GM11168 (cell line): Measurements from ENCODE around the gene ABCD3.

Experiments used
- in situ Hi-C: fragments of 300-500 bp; cut with MboI; formaldehyde crosslinking; loops from one replicate; pipeline ENCODE4 v1.12.0; 2022; ENCODE audit warnings: low sequenced_read_pairs; ENCODE audit not compliant: unreplicated experiment

ABCD3 gene

DNA sequence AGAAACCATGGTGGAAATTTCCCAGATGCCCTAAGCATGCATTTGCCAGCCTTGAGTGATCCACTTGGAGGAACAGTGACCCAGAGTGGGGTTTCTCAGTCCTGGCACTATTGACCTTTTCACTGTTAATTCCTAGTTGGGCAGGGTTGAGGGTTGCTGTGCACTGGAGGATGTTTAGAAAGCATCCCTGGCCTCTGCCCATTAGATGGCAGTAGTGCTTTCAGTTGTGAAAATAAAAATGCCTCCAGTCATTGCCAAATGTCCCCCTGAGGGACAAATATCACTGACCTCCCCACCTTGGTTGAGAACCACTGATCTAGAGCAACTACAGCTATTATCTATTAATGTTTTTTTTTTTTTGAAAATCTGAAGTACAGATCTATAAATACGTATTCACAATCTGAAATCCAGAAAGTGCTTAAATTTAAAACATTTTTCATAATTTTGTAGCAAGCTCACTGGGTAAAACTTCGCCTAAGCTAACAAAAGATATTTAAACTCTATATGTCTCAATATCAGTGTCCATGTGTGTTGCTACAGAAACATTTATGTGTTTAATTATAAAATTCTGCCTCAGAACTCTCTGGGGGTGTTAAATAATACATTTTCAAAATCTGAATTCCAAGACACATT is 96.0 kb downstream of the ABCD3 start:
- in situ Hi-C loops, result no loop called here

DNA sequence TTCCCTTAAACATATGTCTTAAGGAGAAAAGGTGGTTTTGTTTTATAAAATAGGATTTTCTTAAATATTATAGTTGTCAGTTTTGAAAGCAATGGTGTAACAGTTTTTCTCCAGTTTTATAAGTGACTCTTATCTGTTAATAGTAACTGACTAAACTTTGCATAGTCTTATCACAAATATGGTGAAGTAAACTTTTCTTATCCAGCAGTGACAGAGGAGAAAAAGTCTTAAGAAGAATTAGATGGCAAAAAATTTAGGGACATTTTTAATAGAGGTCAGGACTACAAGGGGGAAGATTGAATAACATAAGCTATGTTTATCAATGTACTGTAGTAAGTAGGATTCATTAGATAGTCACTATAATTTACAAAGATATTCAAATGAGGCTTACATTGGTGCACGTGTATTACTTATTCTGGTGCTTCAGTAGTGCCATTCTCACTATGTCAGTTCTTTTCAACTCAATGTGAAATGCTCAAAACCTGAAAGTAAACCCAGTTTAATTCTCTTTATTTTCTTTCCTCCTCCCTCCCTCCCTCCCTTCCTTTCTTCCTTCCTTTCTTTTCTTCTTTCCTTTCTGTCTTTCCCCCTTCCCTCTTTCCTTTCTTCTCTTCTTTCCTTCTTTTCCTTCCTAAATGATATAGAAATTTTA is 97.2 kb downstream of the ABCD3 start:
- in situ Hi-C loops, result no loop called here

DNA sequence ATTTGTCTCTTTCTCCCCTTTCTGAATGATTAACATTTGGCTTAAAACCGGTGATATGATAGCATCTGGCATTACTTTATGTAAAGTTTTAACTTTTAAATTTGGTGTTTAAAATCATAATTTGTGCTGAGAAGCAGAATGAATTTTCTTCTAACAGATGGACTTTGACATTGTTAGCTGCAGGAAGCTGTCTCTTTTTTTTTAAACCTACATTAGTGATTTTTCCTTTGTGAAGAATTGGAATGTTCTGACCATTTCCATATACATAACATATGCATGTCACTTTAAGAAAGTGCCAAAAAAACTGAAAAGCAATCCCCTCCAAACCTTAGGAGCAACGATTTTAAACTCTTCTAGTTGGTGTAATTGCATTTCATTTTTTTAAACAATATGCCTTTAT is 101.2 kb downstream of the ABCD3 start:
- in situ Hi-C loops, result no loop called here

DNA sequence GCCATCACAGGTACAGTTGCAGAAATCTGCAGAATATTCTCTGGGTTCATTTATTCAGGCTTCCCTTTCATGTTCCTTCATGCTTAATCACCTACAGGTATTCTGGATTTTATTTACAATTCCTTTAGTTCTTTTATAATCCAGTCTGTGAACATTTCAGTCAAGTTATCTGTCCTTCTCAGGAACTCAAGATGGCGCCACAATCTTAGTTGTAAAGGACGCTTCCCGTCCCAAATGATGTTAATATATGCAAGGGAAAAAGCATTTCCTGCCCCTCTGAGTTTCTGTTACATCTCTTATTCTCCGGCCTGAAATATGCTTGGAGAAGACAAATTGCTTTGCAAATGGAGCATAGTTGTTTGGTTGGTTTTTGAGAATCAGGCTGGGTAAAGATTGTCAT is 104.1 kb downstream of the ABCD3 start:
- in situ Hi-C loops, result no loop called here

DNA sequence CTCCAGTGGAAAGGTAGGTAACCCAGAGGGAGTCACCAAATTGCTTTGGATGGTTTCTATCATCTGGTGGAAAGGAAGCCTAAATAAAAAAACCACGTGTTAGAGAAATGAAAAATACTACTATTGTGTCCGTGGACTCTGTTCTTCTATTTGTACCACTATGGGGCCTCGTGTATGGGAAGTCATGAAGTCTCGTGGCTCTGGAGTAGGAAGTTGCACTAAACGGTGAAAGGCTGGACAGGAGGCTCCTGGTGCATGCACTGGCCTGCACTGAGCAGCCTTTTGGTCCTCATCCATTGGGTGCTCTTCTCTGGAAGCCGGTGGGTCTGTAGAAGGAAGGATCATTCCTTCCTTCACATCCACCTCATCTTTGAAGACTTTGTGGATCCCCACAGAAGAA is 106.3 kb downstream of the ABCD3 start:
- in situ Hi-C loops, result no loop called here

DNA sequence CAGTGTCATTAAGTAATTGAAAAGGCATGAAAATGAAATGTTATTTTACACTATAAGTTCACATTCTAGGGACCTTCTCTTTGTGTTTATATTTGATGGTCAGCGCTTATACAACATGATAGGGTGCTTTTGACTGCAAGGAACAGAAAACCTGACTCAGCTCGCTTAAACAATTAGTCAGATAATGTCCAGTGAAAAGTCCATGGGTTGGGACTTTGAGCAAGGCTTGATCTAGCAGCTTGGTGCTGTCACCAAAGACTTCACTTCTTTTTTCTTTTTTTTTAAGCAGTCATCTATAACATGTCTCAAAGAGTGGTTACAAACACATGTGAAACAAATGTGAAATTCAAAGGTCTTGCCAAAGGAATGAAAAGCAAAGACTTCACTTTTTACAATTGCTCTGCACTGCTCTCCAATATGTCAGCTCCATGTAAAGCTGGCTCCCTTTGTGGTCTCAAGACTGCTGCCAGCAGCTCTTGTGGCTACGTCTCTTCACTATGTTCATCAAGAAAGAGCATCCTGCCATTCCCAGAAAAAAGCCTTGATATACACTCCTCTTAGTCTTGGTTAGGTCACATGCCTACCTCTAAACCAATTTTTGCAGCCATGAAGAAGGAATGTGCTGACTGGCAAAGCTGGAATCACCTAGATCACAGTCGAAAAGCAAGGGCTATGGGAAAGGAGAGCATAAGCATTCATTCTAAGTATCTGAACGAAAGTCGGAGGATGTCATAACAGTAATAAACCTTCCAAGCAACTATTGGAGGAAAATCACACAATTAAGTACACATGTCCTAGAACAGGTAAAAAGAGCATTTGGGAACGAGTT is 108.2 kb downstream of the ABCD3 start:
- in situ Hi-C loops, result no loop called here

DNA sequence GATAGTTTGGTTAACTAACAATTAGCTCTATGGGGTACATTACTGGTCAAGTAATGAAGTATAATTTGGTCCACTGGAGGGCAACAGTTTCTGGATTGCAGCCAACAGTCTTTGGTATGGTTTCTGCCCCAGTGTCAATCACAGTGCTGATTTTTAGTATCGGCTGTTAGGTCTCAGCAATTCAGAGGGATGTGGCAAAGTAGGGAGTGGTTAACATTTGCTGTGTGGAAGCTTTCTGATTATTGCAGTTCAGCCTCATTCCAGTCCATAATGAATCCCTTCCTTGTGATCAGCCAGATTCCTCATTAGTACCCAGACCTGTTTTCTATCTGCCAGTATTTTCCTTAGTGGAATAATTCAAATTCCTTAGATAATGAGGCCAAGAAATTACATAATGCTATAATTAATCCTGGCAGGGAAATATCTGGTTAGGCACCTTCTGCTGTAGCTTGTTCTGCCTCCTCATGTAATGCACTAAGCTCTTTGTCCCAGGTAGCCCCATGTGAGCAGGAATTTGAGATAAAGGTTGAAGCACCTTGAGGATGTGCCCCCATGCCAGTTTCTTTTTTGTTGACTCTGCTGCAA is 109.3 kb downstream of the ABCD3 start:
- in situ Hi-C loops, result no loop called here

DNA sequence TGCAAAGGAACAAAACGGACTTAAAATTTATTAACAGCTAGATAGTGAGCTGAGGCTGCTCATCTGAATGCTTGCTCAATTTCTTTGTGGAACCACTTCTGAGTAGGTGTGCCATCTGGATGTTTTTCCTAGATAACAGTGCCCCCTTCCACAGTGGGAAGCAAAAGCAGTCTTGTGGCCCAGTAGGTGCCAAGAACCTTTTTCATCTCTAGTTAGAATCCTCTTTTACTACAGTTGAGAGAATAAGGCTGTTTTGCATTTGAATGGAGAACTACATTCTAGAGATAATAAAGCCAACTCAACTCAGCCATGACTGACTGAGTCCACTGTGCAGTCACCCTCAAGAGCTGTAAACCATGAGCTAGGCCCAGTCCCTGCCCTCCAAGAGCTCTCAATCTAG is 110.1 kb downstream of the ABCD3 start:
- in situ Hi-C loops, result no loop called here

DNA sequence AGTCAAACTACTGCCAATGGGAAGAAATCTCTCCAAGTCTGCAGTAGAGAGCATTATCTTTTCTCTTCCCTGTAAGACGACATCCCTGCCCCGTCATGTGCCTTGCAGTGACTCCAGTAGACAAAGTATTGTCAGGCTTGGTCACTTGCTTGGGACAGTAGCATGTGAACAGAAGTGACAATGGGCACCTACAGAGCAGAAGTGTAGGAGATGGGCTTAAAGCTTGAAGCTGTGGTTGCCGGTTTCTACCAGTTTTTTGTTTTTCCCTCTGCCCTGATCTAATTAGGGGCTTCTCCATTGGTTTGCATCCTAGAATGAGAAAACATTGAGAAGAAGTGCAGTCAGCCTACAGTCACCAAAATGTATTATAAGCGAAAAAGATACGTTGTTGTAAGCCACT is 110.6 kb downstream of the ABCD3 start:
- in situ Hi-C loops, result no loop called here

DNA sequence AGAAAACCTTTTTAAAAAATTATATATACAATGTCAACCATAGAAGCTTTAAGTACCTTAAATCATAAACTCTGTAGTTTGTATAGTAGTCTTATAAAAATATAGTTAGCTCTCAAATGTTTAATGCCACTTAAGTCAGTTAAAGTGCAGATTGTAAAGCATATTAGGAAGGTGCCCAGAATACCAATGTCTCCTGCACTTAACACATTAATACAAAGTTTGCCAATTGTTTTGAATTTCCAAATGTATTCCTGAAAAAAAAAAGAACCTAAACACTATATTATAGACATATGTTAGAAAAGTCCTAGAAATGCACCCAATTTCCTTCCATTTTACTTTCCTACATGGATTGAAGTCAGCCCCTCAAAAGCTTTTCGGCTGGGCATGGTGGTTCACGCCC is 111.2 kb downstream of the ABCD3 start:
- in situ Hi-C loops, result no loop called here

DNA sequence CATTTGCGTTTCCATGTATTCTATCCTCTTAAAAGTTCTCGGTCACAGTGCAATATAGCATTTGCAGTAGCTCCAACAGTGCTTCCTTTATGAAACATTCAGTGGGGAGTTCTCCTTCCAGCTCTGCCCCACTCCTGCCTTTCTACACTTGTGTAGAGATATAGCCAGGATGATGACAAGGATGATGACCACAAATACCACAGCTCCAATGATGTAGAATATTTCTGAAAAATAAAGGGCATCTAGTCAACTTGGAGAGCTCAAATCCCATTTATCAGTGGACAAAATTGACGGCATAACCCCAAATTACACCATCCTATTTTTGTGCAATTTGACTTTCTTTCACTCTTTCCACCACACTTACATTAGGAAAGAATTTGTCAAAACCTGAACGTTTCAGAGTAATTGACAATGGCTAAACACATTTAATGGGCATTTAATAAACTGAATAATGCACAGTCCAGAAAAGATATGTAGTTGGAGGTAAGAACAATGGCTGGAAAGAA is 112.2 kb downstream of the ABCD3 start:
- in situ Hi-C loops, result no loop called here

DNA sequence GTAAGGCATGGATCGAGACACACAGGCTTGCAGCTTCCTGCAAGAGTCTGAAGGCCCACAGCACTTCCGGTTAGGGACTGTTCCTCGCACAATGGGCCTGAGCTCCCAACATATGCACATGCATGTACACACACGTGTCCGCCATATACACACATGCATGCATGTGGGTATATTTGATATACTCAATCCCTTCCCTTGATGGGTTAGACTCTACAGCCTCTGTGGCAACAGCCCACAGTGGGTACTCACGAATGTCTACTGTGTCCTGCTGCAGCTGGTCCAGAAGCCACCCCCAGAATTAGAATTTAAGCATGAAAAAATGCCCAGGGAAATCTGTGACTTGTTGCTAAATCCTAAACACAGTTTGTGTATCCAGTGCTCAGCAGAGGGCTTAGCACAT is 113.5 kb downstream of the ABCD3 start:
- in situ Hi-C loops, result no loop called here

DNA sequence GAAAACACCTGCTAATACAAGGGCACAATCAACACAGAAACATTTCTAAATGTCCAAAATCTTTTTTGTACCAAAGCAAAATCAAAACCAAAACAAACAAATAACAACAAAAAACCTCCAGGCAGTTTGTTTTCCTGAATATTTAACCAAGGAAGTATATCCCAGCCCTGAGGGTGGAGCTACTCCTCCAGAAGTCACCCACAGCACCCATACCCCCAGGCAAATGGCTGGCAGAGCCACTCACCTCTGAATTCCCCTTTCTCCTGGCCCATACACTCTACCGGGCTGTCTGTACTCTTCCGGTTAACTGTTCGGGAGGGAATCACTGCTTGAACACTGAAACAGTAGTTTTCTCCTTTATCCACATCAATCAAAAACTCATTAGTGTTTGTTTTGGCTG is 113.9 kb downstream of the ABCD3 start:
- in situ Hi-C loops, result no loop called here

DNA sequence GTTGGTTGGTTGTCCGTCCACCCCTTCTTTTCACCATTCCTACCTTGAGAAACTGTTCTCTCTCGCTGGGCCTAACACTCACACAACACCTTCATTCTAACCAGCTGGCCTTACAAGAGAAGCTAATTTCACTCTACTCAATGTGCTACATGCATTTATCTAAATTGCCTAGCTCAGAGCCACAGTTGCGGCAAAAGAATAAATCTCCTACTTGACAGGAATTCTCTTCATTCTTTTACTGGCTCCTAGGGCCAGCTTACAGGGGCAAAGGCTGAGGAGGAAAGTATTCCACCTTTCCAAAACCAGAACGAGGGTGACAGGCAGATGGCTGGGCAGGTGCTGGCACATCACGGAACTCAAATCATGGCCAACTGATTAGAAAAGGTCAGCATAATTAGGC is 116.9 kb downstream of the ABCD3 start:
- in situ Hi-C loops, result no loop called here

DNA sequence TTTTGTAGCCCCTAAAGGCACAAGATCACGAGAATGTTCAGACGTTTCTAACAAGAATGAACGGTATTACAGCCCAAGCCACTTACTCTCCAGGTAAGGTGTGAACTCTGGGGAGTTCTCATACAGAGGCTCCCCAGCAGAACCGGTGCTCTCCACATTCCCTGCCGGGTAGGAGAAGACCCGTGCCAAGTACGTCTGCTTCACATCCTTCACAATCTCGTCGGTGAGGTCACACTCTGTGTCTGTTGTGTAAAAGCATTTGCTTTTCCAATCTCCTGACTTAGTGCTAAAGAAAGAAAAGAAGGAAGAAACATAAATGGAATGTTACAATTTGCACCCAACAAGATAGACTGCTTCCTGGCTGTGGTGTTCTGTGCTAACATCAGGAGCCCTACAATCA is 117.7 kb downstream of the ABCD3 start:
- in situ Hi-C loops, result no loop called here

DNA sequence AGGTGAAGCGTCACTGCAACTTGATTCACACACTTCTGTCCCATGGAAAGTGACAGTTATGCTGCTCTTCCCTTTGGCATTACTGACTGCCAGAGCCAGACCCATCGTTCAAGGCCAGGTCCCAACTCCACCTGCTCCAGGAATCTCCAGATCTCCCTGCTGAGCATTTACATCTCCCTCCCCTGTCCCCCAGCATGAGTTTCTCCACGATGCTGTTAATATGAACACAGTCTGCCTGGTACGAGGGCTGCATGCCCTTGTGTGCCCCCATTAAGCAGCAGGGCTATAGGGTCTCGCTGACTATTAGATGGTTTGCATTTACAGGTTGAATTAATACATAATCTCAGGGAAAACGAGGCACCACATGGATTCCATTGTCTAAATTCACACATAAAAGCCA is 119.1 kb downstream of the ABCD3 start:
- in situ Hi-C loops, result no loop called here

DNA sequence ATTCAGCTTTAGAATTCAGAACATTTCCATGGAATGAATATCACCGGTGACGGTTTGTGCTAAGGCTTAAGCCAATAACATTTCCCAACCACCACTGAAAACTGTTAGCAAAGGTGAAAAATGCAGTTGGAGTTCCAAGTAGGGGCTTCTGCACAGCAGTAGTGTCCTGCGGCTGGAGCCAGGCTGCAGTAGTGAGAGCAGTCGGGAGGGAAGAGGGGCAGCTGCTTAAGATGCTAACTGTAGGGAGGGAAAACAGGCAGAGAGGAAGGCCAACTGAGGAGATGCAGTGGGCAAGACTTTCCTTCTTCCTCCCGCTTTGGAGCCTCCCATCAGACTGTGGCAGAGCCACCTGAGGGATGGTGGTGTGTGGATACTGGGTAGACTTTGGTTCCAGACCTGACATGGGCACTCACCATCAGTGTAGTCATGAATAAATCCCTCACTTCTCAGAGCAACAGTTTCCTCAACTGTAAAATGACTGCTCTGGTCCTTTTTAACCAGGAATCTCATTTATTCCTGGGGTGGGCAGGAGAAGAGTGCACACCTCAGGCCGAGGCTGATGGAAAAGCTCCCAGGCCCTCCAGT is 120.1 kb downstream of the ABCD3 start:
- in situ Hi-C loops, result no loop called here

DNA sequence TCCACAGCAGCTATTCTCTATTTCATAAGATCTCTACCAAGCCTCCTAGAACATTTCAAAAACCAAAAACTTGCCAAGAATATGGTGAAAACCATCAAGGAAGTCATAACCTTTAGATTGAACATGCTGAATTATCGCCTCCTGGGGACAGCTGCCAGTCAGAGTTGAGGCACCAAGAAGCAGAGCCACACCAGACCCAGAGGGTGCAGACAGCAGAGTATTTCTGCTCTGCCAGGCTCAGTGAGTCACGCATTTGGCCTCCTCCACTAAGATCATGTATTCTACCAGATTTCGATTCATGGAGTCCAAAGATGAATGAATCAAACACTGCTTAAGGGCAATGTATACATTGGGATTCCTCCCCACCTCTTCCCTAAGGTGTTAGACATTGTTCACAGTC is 121.3 kb downstream of the ABCD3 start:
- in situ Hi-C loops, result no loop called here

DNA sequence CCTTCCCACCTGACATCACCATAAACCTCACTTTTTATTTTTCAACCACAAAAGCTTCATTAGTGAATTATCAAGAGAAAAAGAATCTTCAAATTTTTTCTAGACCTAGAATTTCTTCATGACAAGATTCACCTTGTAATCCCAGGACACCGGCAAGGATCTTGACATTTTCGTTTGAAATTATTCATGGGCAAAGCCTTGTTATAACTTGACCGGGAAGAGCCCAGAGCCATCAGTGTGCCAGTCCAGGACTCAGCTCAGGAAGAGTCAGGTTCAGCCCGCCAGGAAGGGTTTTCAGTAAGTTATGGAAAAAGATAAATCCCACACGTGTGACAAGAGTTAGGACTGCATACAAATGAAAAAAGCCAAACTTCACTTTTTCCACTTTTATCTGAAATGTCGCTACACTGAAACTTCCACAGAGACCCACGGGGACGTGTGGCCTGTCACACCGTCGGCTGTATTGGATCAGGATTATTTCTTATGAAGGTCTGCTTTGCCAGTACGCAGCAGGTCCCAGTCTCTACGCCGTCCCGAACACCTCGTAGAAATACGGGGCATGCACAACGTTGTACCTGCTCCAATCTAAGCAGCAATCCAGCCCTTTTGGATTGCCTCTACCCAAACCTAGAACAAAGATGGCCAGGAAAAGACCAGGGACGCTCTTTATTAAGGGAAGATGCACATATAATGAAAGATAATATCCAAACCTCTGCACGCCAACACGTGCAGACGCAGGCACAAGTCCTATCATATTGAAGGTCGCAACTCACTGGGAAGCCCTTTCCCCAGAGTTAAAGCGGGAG is 122.5 kb downstream of the ABCD3 start:
- in situ Hi-C loops, result no loop called here
